Immature natural killer cell (primary cell): Measurements from ENCODE around the gene HPSE2. TPM values are rescaled to one million over a fixed set of nuclear protein-coding genes. Genes with fewer than 3 reads are reported as not detected.
"Not testable (repeated sequence)": the region's sequence is repeated elsewhere in the genome, so short reads cannot be mapped to it uniquely, and the experiment has no call there.

ENCODE experiments used
- DNase-seq, 3 donors: peaks; one replicate each; pipeline ENCODE4 v3.0.0; 2022; ENCODE audit warnings: mixed read lengths in 1 of 3
- H3K27ac Mint-ChIP-seq, 6 donors: one replicate each; pipeline ENCODE4 v1.8.0; 2020; ENCODE audit warnings: mixed read lengths in 6 of 6, mild to moderate bottlenecking in 5 of 6, inconsistent platforms in 4 of 6, moderate library complexity in 3 of 6
- H3K27me3 Mint-ChIP-seq, 3 donors: one replicate each; pipeline ENCODE4 v1.8.0; 2020 to 2021; ENCODE audit warnings: low read depth in 3 of 3, mild to moderate bottlenecking in 3 of 3, mixed read lengths in 3 of 3, moderate library complexity in 3 of 3, inconsistent platforms in 1 of 3
- H3K36me3 Mint-ChIP-seq, 3 donors: one replicate each; pipeline ENCODE4 v1.8.0; 2020; ENCODE audit warnings: mixed read lengths in 3 of 3, inconsistent platforms in 2 of 3, mild to moderate bottlenecking in 2 of 3
- H3K4me1 Mint-ChIP-seq, 2 donors: one replicate each; pipeline ENCODE4 v1.8.0; 2020; ENCODE audit warnings: inconsistent platforms in 2 of 2, mild to moderate bottlenecking in 2 of 2, mixed read lengths in 2 of 2, moderate library complexity in 1 of 2
- H3K4me3 Mint-ChIP-seq, 5 donors: one replicate each; pipeline ENCODE4 v1.8.0; 2020; ENCODE audit warnings: mild to moderate bottlenecking in 5 of 5, mixed read lengths in 5 of 5, inconsistent platforms in 3 of 5, moderate library complexity in 3 of 5
- H3K9me3 Mint-ChIP-seq, 6 donors: one replicate each; pipeline ENCODE4 v1.8.0; 2020; ENCODE audit warnings: mild to moderate bottlenecking in 6 of 6, mixed read lengths in 6 of 6, inconsistent platforms in 4 of 6, moderate library complexity in 3 of 6
- polyA plus RNA-seq, 3 donors: library from polyadenylated mRNA; unstranded; fragments of 300-500 nt; fragmentation: Illumina TruSeq; gene quantifications; one replicate each; pipeline ENCODE4 v1.2.3, GENCODE V29; 2021

Gene HPSE2
- not detected for polyA plus RNA-seq

DNA sequence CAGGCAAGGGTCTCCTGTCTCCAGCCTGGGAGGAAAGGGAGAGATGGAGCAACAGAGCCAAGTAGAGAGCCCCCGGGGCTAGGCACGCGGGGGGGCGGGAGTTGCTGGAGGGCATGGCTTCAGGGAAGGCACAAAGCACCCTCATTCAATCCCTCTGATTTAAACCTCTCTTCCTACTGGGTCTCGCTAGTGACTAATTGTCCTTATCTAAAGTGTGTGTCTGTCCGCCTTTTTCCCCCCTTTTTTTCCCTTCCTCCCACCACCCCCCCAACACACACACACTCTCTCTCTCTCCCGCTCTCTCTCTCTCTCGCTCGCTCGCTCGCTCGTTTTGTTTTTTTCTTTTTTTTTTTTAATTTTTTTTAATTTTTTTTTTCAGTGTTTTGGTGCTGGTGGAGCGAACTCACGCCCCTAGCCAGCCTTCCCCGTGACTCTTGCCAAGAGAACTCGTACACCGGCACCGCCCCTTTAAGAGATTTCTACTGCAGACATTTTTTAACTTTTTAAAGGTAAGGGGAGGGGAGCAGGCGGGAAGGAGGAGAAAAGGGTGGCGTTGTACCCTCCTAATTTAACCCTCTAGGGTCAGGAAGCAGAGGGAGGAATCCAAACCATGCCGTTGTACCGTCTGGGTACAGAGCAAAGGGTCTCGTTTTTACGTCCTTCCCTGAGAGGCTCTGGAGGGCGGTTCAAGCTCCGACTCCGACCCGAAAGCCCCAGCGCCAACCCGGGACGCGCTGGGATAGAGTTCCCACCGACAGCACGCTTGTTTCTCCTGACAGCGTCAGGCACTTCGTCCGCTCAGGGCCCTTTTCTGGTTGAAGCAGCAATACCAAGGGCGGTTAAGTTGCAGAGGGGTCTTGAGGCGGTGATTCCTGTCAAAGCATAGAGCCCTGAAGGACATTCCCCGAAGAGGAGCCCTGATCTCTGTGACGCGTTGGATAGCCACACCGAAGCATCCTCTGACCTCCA, at the start of gene HPSE2:
Gene HPSE2 (minus strand): TSS at position 195 of the 969 bp plus-strand sequence.
- no peaks in the 10 kb centered on the region for H3K9me3 Mint-ChIP-seq
- DNase-seq, result no peak
- H3K36me3 Mint-ChIP-seq, result no peaks in the 10 kb centered on the region
- peaks cover 13 to 14% of the 10 kb centered on the region in 2 donors for H3K4me1 Mint-ChIP-seq
- H3K4me3 Mint-ChIP-seq, result peak within 1 kb of the TSS in 4 of 5 donors; percentile 41 to 68 (median 63)
- no peak within 1 kb of the TSS for H3K27ac Mint-ChIP-seq
- H3K27me3 Mint-ChIP-seq, result peaks cover 19 to 34% (median 32%) of the 10 kb centered on the region in 3 donors

DNA sequence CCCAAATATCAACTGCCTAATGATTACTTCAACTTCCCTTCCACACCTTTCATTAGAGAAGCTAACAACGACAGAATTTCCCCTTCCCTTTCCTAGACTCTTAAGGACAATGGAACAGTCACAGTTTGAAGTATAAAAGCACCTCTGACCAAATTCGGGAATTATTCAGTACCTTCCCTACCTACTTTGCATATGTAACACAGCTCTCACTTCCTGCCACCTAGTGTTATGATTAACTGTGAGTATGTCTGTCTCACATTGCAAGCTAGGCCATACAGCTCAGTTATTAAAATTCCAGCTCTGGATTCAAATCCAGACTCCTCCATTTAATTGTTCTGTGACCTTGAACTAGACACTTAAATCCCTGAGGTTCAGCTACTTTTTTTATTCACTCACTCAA, 44.8 kb upstream of the HPSE2 start:
- Mint-ChIP-seq H3K27ac (no peak overlapping the region), H3K4me3 (no peak overlapping the region), H3K9me3 (peaks cover 4 to 19% (median 10%) of the 10 kb centered on the region in 6 donors), H3K36me3 (no peaks in the 10 kb centered on the region), H3K4me1 (no peaks in the 10 kb centered on the region), H3K27me3 (peaks cover 0 to 11% (median 3%) of the 10 kb centered on the region in 3 donors)
- DNase-seq, result no peak

DNA sequence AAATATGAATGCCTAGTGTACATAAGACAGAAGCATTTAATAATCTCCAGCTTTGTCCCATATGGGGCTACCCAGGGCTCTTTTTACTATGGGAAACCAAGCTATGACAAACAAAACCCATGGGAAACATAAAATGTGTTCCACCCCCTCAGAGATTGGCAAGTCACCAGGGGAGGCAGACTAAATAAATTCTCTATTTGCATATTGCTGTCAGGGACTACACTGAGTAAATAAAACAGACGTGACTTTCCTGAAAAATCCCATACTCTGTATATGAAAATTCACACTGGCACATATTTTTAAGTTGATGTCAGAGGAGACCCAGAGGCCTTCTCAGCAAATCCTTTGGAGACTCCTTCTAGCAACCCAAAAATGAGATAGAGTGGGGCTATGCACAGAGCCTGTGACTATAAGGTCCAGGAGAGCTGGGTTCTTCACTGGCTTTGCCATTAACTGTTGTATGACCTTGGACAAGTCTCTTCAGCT, 44.0 kb upstream of the HPSE2 start:
- no peaks in the 10 kb centered on the region for H3K36me3 Mint-ChIP-seq
- no peak for DNase-seq
- peaks cover 4 to 19% (median 10%) of the 10 kb centered on the region in 6 donors for H3K9me3 Mint-ChIP-seq
- H3K27me3 Mint-ChIP-seq, result peaks cover 0 to 9% (median 3%) of the 10 kb centered on the region in 3 donors
- no peak overlapping the region for H3K4me3 Mint-ChIP-seq
- no peaks in the 10 kb centered on the region for H3K4me1 Mint-ChIP-seq
- no peak overlapping the region for H3K27ac Mint-ChIP-seq

GRCh38 chr10:99276848-99277486, 41.3 kb upstream of the HPSE2 start:
- Mint-ChIP-seq H3K4me1 (no peaks in the 10 kb centered on the region), H3K27me3 (peaks cover 0 to 9% (median 3%) of the 10 kb centered on the region in 3 donors), H3K27ac (no peak overlapping the region), H3K9me3 (no peaks in the 10 kb centered on the region), H3K4me3 (no peak overlapping the region), H3K36me3 (no peaks in the 10 kb centered on the region)
- no peak for DNase-seq

GRCh38 chr10:99266383-99266782, 30.7 kb upstream of the HPSE2 start:
- H3K4me1 Mint-ChIP-seq, result no peaks in the 10 kb centered on the region
- no peak overlapping the region for H3K27ac Mint-ChIP-seq
- peaks cover 1 to 15% (median 4%) of the 10 kb centered on the region in 6 donors for H3K9me3 Mint-ChIP-seq
- peaks cover 0 to 14% (median 0%) of the 10 kb centered on the region in 3 donors for H3K27me3 Mint-ChIP-seq
- no peak for DNase-seq
- no peak overlapping the region for H3K4me3 Mint-ChIP-seq
- H3K36me3 Mint-ChIP-seq, result peaks cover 0 to 3% (median 0%) of the 10 kb centered on the region in 3 donors

GRCh38 chr10:99248824-99249223, 13.2 kb upstream of the HPSE2 start:
- H3K27me3 Mint-ChIP-seq, result peaks cover 2 to 12% (median 7%) of the 10 kb centered on the region in 3 donors
- no peaks in the 10 kb centered on the region for H3K4me1 Mint-ChIP-seq
- no peak for DNase-seq
- H3K9me3 Mint-ChIP-seq, result peaks cover 0 to 7% (median 0%) of the 10 kb centered on the region in 6 donors
- H3K27ac Mint-ChIP-seq, result no peak overlapping the region
- H3K36me3 Mint-ChIP-seq, result no peaks in the 10 kb centered on the region
- H3K4me3 Mint-ChIP-seq, result no peak overlapping the region

DNA sequence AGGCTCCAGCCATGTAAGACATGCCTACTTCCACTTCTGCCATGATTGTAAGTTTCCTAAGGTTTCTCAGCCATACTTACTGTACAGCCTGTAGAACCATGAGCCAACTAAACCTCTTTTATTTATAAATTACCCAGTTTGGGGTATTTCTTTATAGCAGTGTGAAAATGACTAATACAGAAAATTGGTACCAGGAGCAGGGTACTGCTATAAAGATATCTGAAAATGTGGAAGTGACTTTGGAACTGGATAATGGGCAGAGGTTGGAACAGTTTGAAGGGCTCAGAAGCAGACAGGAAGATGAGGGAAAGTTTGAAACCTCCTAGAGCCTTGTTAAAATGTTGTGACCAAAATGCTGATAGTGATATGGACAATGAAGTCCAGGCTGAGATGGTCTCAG, 12.2 kb upstream of the HPSE2 start:
- not testable (repeated sequence) for H3K9me3 Mint-ChIP-seq, H3K4me1 Mint-ChIP-seq, H3K27ac Mint-ChIP-seq, H3K36me3 Mint-ChIP-seq, DNase-seq, H3K4me3 Mint-ChIP-seq
- H3K27me3 Mint-ChIP-seq, result peaks cover 2 to 12% (median 7%) of the 10 kb centered on the region in 3 donors

DNA sequence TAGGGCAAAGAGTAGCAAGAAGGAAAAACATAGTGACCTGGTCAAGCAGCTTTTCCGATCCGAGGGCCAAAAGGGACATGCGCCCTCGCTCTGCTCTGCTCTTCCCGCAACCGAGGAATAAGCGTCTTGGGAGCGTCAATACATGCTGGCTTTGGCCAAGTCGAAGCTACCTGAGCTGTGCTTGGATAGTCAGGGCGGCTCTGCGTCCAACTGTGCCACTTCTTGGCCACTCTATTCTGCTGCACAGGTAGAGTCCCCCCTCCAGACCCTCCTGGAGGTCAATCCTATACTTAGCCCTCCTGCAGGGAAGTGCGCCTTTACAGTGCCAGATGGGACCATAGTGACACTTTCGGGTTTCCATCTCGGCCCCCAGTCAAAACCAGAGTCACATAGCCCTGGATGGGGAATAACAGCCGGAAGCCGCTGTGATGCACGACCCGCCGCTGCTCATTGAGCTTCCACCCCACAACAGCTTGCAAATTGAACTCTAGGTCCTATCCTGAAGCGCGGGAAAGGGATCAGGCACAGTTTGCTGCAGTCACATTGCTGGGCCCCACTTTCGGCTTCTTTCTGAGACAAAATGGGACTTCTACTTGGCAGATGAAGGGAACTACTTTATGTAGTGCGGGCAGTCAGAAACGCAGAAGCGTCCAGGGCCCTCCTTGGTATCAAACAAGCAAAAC, 1.1 kb upstream of the HPSE2 start:
- Mint-ChIP-seq H3K9me3 (no peaks in the 10 kb centered on the region), H3K4me3 (no peak overlapping the region), H3K27me3 (peaks cover 12 to 29% (median 26%) of the 10 kb centered on the region in 3 donors)

DNA sequence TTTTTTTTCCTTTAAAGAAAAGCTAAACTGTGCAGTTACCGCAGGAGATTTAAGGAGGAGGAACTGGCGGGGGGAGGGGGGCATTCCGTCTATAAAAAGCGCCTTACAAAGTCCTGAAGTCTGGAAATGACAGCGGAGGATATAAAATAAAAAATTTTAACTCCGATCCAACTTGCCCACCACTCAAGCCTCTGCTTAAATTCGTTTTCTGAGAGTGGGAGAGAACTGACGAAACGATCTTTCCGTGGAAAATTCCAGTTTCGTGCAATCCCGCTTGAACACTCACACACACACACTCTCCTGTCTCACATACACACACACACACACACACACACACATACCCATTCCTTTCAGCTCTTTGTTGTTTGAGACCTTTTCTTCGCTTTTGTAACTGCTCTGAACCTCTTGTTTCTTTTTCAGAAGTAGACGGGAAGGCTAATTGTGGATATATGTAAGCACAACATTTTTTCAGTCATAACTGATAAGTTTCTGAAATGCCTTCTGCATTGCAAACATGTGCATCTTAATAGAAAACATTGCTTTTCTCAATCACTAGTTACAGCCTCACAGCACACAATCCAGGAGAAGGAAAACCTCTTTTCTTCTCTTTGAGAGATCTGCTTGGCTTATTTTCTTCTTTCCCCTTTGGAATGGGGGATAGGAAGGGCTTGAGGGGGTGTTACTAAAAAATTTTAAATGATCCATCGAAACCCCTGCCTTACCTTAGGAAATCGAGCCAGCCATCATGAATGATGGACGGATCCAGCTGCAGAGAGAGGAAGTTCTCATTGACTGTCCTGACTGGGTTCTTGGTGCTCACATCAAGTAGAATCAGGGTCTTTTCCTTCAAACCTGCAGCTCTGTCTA, 628 bp downstream of the HPSE2 start:
- H3K4me1 Mint-ChIP-seq, result peaks cover 13 to 14% of the 10 kb centered on the region in 2 donors
- DNase-seq, result no peak
- H3K27me3 Mint-ChIP-seq, result peaks cover 19 to 34% (median 32%) of the 10 kb centered on the region in 3 donors
- H3K36me3 Mint-ChIP-seq, result no peaks in the 10 kb centered on the region
- peak overlapping the region in 4 of 5 donors; percentile 41 to 69 (median 63) for H3K4me3 Mint-ChIP-seq
- no peak overlapping the region for H3K27ac Mint-ChIP-seq
- no peaks in the 10 kb centered on the region for H3K9me3 Mint-ChIP-seq

More for the DNA sequence above, 1.1 kb upstream of the HPSE2 start:
- DNase-seq, result no peak
- Mint-ChIP-seq H3K27ac (no peak overlapping the region), H3K36me3 (no peaks in the 10 kb centered on the region), H3K4me1 (peaks cover 13 to 14% of the 10 kb centered on the region in 2 donors)

DNA sequence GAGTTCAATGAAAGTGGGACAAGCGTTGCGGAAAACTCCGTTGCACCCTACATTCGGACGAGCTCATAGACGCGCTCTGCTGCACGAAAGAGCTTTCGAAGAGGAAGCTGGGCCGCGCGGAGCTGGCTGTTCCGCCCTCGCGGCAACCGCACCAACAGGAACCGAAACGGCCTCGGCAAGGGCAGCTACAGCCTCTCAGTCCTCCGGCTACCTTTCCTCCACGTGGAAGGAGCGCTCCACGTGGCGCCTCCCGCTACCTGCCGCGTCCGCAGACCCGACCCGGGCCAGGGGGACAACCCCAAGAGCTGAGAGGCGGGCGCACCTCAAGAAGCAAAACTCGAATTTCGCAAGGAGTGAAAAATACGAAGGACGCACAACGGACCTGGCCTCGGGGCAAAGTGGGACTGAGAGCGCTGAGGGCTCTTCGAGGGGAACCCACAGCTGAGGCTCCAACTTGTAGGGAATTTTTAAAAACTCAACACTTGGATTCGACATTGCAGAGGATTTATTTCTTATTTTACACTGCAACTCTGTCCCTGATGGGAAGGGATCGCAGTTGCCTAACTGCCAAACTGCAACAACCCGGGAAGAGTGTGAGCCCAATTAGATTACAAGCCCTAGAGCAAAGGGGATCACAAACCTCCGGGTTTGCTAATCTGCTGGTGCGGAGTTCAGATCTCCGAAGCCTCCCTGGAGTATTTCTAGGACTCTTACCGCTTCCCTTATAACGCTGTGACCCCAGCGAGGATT, 1.4 kb downstream of the HPSE2 start:
- H3K9me3 Mint-ChIP-seq, result no peaks in the 10 kb centered on the region
- no peak overlapping the region for H3K27ac Mint-ChIP-seq

GRCh38 chr10:99233689-99234037, 2.0 kb downstream of the HPSE2 start:
- Mint-ChIP-seq H3K36me3 (no peaks in the 10 kb centered on the region), H3K4me1 (peaks cover 13 to 14% of the 10 kb centered on the region in 2 donors), H3K27me3 (peaks cover 19 to 34% (median 30%) of the 10 kb centered on the region in 3 donors), H3K4me3 (peak overlapping the region in 3 of 5 donors; percentile 51 to 69 (median 64)), H3K27ac (no peak overlapping the region), H3K9me3 (no peaks in the 10 kb centered on the region)
- DNase-seq, result no peak

More for the DNA sequence above, 1.4 kb downstream of the HPSE2 start:
- Mint-ChIP-seq H3K36me3 (no peaks in the 10 kb centered on the region), H3K27me3 (peaks cover 19 to 34% (median 32%) of the 10 kb centered on the region in 3 donors), H3K4me1 (peaks cover 13 to 14% of the 10 kb centered on the region in 2 donors), H3K4me3 (peak overlapping the region; percentile 35 to 69 (median 53))
- peak in 1 of 3 donors; percentile 7 for DNase-seq

- no peaks in the 10 kb centered on the region for H3K36me3 Mint-ChIP-seq
- peak overlapping the region in 2 of 5 donors; percentile 15 to 27 for H3K4me3 Mint-ChIP-seq
- no peak for DNase-seq
- peaks cover 19 to 32% (median 30%) of the 10 kb centered on the region in 3 donors for H3K27me3 Mint-ChIP-seq
- H3K27ac Mint-ChIP-seq, result no peak overlapping the region
- H3K9me3 Mint-ChIP-seq, result no peaks in the 10 kb centered on the region
- peaks cover 13 to 14% of the 10 kb centered on the region in 2 donors for H3K4me1 Mint-ChIP-seq
Observed at GRCh38 chr10:99233000-99233688, 2.5 kb downstream of the HPSE2 start.
